H9 (cell line): Measurements from ENCODE around the gene NECTIN4. TPM values are rescaled to one million over a fixed set of nuclear protein-coding genes. Genes with fewer than 3 reads are reported as not detected.

Experiments
- DNase-seq: peaks from one replicate; pipeline ENCODE4 v3.0.0-alpha.2; 2017
- H2AFZ ChIP-seq: one replicate; pipeline ENCODE4 v1.6.1; 2013; ENCODE audit warnings: mild to moderate bottlenecking, low read length, control low read depth, moderate library complexity
- H2AK5ac ChIP-seq: 2 replicates; pipeline ENCODE4 v1.6.1; 2013; ENCODE audit warnings: low read length, control low read depth, mixed read lengths; ENCODE audit not compliant: insufficient read length
- H2BK120ac ChIP-seq: one replicate; pipeline ENCODE4 v1.6.1; 2013; ENCODE audit warnings: low read depth, mild to moderate bottlenecking, low read length, control low read depth, inconsistent platforms; ENCODE audit not compliant: poor library complexity, severe bottlenecking
- H2BK12ac ChIP-seq: 2 replicates; pipeline ENCODE4 v1.6.1; 2013; ENCODE audit warnings: low read length, control low read depth, mixed read lengths, low read depth; ENCODE audit not compliant: insufficient read length
- H2BK15ac ChIP-seq: 2 replicates; pipeline ENCODE4 v1.6.1; 2013; ENCODE audit warnings: low read depth, low read length, control low read depth
- H2BK20ac ChIP-seq: one replicate; pipeline ENCODE4 v1.6.1; 2013; ENCODE audit warnings: low read depth, mild to moderate bottlenecking, low read length, control low read depth, inconsistent platforms; ENCODE audit not compliant: poor library complexity, severe bottlenecking
- H2BK5ac ChIP-seq: 2 replicates; pipeline ENCODE4 v1.6.1; 2013; ENCODE audit warnings: low read length, control low read depth, mixed read lengths; ENCODE audit not compliant: insufficient read length
- H3K14ac ChIP-seq: 2 replicates; pipeline ENCODE4 v1.6.1; 2013; ENCODE audit warnings: low read length, control low read depth; ENCODE audit not compliant: insufficient read depth
- H3K18ac ChIP-seq: 2 replicates; pipeline ENCODE4 v1.6.1; 2013; ENCODE audit warnings: low read depth, mild to moderate bottlenecking, mixed read lengths, low read length, control low read depth; ENCODE audit not compliant: insufficient read length
- H3K23ac ChIP-seq: 2 replicates; pipeline ENCODE4 v1.6.1; 2013; ENCODE audit warnings: low read length, control low read depth, mixed read lengths, low read depth; ENCODE audit not compliant: insufficient read length
- H3K23me2 ChIP-seq: 2 replicates; pipeline ENCODE4 v1.6.1; 2013; ENCODE audit warnings: low read depth, mild to moderate bottlenecking, mixed read lengths, low read length, control low read depth; ENCODE audit not compliant: insufficient read length, poor library complexity, severe bottlenecking
- H3K27ac ChIP-seq: 2 replicates; pipeline ENCODE4 v1.5.1; 2013; ENCODE audit warnings: low read length, control low read depth, mixed read lengths, low read depth; ENCODE audit not compliant: insufficient read length
- H3K27me3 ChIP-seq: 2 replicates; pipeline ENCODE4 v1.6.1; 2013; ENCODE audit warnings: low read length, control low read depth, inconsistent platforms; ENCODE audit not compliant: insufficient read depth
- H3K4ac ChIP-seq: 2 replicates; pipeline ENCODE4 v1.6.1; 2013; ENCODE audit warnings: low read depth, mild to moderate bottlenecking, control low read depth, inconsistent platforms, low read length, moderate library complexity
- H3K4me1 ChIP-seq: 2 replicates; pipeline ENCODE4 v1.6.1; 2013; ENCODE audit warnings: low read length, control low read depth, inconsistent platforms; ENCODE audit not compliant: insufficient read depth
- H3K4me2 ChIP-seq: 2 replicates; pipeline ENCODE4 v1.6.1; 2013; ENCODE audit warnings: low read length, control low read depth, mixed read lengths; ENCODE audit not compliant: insufficient read length, insufficient read depth
- H3K56ac ChIP-seq: 2 replicates; pipeline ENCODE4 v1.6.1; 2013; ENCODE audit warnings: low read depth, mild to moderate bottlenecking, mixed read lengths, low read length, control low read depth; ENCODE audit not compliant: insufficient read length
- H3K79me1 ChIP-seq: 2 replicates; pipeline ENCODE4 v1.6.1; 2013; ENCODE audit warnings: low read depth, mild to moderate bottlenecking, moderate library complexity, low read length, control low read depth, inconsistent platforms; ENCODE audit not compliant: insufficient read depth, poor library complexity, severe bottlenecking
- H3K79me2 ChIP-seq: 2 replicates; pipeline ENCODE4 v1.6.1; 2013; ENCODE audit warnings: low read length, control low read depth, inconsistent platforms; ENCODE audit not compliant: insufficient read depth
- H3K9ac ChIP-seq: 2 replicates; pipeline ENCODE4 v1.6.1; 2013; ENCODE audit warnings: low read length, control low read depth, mixed read lengths; ENCODE audit not compliant: insufficient read length; ENCODE audit errors: extremely low read depth
- H3K9me3 ChIP-seq: one replicate; pipeline ENCODE4 v1.6.1; 2013; ENCODE audit warnings: low read depth, low read length, inconsistent platforms; ENCODE audit not compliant: control insufficient read depth
- H3T11ph ChIP-seq: one replicate; pipeline ENCODE4 v1.6.1; 2013; ENCODE audit warnings: mild to moderate bottlenecking, low read length, control low read depth, inconsistent platforms
- H4K20me1 ChIP-seq: one replicate; pipeline ENCODE4 v1.6.1; 2013; ENCODE audit not compliant: control insufficient read depth, insufficient read length, insufficient read depth
- H4K5ac ChIP-seq: 2 replicates; pipeline ENCODE4 v1.6.1; 2013; ENCODE audit warnings: low read depth, mild to moderate bottlenecking, mixed read lengths, low read length, control low read depth; ENCODE audit not compliant: insufficient read length
- H4K8ac ChIP-seq: replicated peaks from 2 replicates; pipeline ENCODE4 v1.6.1; 2013; ENCODE audit warnings: low read length, control low read depth, mixed read lengths, low read depth; ENCODE audit not compliant: insufficient read length
- H4K91ac ChIP-seq: 2 replicates; pipeline ENCODE4 v1.6.1; 2013; ENCODE audit warnings: low read depth, mild to moderate bottlenecking, moderate library complexity, mixed read lengths, low read length, control low read depth; ENCODE audit not compliant: insufficient read length
- H3K27ac Mint-ChIP-seq, 3 experiments: 2 replicates in 2 of 3; 3 replicates in 1 of 3; pipeline ENCODE4 v1.8.0; 2020 to 2021; ENCODE audit warnings: mixed read lengths in 3 of 3, mild to moderate bottlenecking in 1 of 3, moderate library complexity in 1 of 3
- H3K27me3 Mint-ChIP-seq: 2 replicates; pipeline ENCODE4 v1.8.0; 2021; ENCODE audit warnings: low read depth, mild to moderate bottlenecking, moderate library complexity, mixed read lengths
- H3K36me3 Mint-ChIP-seq, 3 experiments: 2 replicates in 2 of 3; 3 replicates in 1 of 3; pipeline ENCODE4 v1.8.0; 2020 to 2021; ENCODE audit warnings: low read depth in 3 of 3, mixed read lengths in 3 of 3; ENCODE audit not compliant: insufficient read depth in 1 of 3
- H3K4me1 Mint-ChIP-seq, 2 experiments: 2 replicates each; pipeline ENCODE4 v1.8.0; 2020; ENCODE audit warnings: mixed read lengths in 2 of 2
- H3K4me3 Mint-ChIP-seq, 2 experiments: 2 replicates in 1 of 2; 3 replicates in 1 of 2; pipeline ENCODE4 v1.8.0; 2020 to 2021; ENCODE audit warnings: mild to moderate bottlenecking in 2 of 2, mixed read lengths in 2 of 2, moderate library complexity in 1 of 2
- H3K9me3 Mint-ChIP-seq, 2 experiments: 2 replicates in 1 of 2; 3 replicates in 1 of 2; pipeline ENCODE4 v1.8.0; 2020; ENCODE audit warnings: mild to moderate bottlenecking in 2 of 2, mixed read lengths in 2 of 2, moderate library complexity in 1 of 2
- CTCF ChIP-seq: fragments of 200-600 bp; sonication (generic); conservative IDR thresholded peaks from 3 replicates; pipeline ENCODE4 v1.8.0; 2021; ENCODE audit warnings: antibody characterized with exemption, mild to moderate bottlenecking
- WGBS: extraction: QIAGEN DNeasy Blood & Tissue Kit; methylation state at CpG from one replicate; pipeline ENCODE4 v1.1.7; 2013; ENCODE audit warnings: missing lambda C conversion rate, low lambda C conversion rate, mixed read lengths; ENCODE audit not compliant: insufficient read length; ENCODE audit errors: extremely low coverage; 5-methylcytosine and 5-hydroxymethylcytosine counted together
- total RNA-seq: library from RNA; stranded (reverse); gene quantifications from 2 replicates; pipeline ENCODE4 v1.2.1, GENCODE V29; 2021

NECTIN4 gene
- total RNA-seq, 1 experiment from 2014 or later: 0.33 TPM

GRCh38 chr1:161089938-161090337, 580 bp upstream of the NECTIN4 start:
- Histone ChIP-seq H2BK20ac (no peak overlapping the region), H4K5ac (no peak overlapping the region), H3K4me1 (no peaks in the 10 kb centered on the region), H3K79me1 (no peaks in the 10 kb centered on the region), H3K27ac (no peak overlapping the region), H3K23ac (no peak overlapping the region), H3K14ac (no peak overlapping the region), H4K20me1 (no peaks in the 10 kb centered on the region), H3K9me3 (no peaks in the 10 kb centered on the region), H2AK5ac (no peak overlapping the region), H2AFZ (no peak overlapping the region), H4K8ac (no peak overlapping the region), H3K79me2 (no peaks in the 10 kb centered on the region), H3K56ac (no peak overlapping the region), H3K4me2 (no peak overlapping the region), H3K23me2 (no peaks in the 10 kb centered on the region), H2BK5ac (no peak overlapping the region), H3K9ac (no peak overlapping the region), H4K91ac (no peak overlapping the region), H3K4ac (no peak overlapping the region), H3K27me3 (no peaks in the 10 kb centered on the region; the same call in 1 of the 2 replicates), H2BK15ac (no peak overlapping the region), H3K18ac (no peak overlapping the region), H2BK12ac (no peak overlapping the region), H2BK120ac (no peak overlapping the region), H3T11ph (no peak overlapping the region)
- H3K9me3 Mint-ChIP-seq: no peaks in the 10 kb centered on the region
- H3K27ac Mint-ChIP-seq: no peak overlapping the region
- H3K4me3 Mint-ChIP-seq: no peak overlapping the region
- H3K27me3 Mint-ChIP-seq: peaks cover 4% of the 10 kb centered on the region
- WGBS: no CpG with 5 or more reads among the region's 5 CpGs
- H3K36me3 Mint-ChIP-seq: no peaks in the 10 kb centered on the region
- TF ChIP-seq CTCF: no peak
- no peak for DNase-seq
- H3K4me1 Mint-ChIP-seq: peaks cover 24 to 25% of the 10 kb centered on the region in 2 experiments
